HTERT RPE-1 (cell line): ENCODE results near the gene SLC38A3.
"Not testable (repeated sequence)": the region's sequence is repeated elsewhere in the genome, so short reads cannot be mapped to it uniquely, and the experiment has no call there.

Experiments used
- in situ Hi-C: fragments of 300-500 bp; cut with MboI; formaldehyde crosslinking; loops from 4 replicates; pipeline ENCODE4 v1.14.3; 2020; ENCODE audit warnings: low sequenced_read_pairs

SLC38A3 gene

DNA sequence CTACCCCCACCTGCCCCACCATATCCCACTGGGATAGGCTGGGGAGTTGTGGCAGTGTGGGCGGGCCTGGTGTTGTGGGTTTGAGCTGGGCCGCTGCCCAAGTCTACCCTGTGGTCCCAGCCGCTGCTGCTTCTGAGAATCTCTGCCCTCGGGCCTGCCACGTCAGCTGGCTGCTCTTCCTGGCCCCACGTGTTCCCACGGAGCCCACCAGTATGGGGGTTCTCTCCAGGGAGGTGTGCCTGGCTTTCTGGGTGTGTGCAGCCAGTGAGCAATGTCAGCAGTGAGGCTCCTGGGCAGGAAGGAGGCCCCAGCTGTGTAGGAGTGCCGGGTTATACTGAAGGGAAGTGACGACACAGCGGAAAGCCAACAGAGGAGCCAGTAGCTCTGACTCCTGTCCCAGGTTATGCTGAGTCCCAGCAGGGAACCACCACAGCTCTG, 41.5 kb downstream of the SLC38A3 start:
- in situ Hi-C loops: no loop called here

DNA sequence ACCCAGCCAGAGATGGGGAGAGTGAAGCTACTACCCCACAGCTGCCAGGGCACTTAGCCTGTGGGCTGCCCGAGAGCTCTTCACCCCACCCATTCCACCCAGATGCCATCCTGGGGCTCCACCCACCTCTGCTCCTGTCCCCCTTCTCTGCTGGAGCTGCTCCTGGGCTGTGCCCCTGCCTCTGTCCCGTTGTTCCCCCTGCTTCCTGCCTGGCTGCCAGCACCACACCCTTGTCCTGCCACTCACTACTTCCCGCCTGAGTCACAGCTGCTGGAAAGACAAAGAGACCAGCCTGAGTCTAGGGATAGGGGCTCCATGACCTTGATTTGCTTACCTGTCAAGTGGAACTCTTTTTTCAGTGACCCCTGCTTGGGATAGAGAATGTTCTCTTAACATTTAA, 43.3 kb downstream of the SLC38A3 start:
- in situ Hi-C loops: no loop called here

GRCh38 chr3:50249457-50249856, 44.4 kb downstream of the SLC38A3 start:
- in situ Hi-C loops: no loop called here

DNA sequence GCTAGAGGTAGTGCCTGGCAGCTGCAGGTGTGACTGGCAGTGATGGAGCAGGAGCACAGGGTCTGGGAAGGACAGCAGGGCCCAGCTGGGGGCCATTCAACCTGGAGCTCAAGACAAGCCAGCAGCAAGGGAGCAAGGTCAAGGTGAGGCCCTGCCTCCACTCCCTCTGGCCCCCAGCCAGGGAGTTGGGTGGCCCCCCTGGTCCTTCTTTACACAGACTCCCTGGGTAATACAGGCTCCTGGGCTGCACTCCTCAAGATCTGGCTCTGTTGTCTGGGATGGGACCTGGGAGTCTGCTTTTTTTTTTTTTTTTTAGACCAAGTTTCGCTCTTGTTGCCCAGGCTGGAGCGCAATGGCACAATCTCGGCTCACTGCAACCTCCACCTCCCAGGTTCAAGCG, 45.4 kb downstream of the SLC38A3 start:
- in situ Hi-C loops: no loop called here

DNA sequence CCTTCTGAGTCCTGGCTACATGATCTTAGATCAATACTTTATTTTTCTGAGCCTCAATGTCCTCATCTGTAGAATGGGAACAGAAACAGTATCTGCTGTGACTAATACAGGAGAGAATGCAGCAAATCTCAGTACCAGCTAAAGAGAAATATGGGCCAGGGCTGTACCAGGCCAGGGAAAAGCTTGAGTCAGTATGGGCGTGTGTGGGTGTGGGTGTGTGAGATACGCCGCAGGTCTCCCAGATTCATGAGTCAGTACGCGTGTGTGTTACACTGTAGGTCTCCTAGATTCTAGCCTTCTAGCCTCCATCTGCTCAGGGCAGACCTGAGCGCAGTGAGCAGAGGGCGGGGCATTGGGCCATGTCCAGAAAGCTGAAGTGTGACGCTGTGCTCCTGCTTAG, 46.1 kb downstream of the SLC38A3 start:
- in situ Hi-C loops: no loop called here

DNA sequence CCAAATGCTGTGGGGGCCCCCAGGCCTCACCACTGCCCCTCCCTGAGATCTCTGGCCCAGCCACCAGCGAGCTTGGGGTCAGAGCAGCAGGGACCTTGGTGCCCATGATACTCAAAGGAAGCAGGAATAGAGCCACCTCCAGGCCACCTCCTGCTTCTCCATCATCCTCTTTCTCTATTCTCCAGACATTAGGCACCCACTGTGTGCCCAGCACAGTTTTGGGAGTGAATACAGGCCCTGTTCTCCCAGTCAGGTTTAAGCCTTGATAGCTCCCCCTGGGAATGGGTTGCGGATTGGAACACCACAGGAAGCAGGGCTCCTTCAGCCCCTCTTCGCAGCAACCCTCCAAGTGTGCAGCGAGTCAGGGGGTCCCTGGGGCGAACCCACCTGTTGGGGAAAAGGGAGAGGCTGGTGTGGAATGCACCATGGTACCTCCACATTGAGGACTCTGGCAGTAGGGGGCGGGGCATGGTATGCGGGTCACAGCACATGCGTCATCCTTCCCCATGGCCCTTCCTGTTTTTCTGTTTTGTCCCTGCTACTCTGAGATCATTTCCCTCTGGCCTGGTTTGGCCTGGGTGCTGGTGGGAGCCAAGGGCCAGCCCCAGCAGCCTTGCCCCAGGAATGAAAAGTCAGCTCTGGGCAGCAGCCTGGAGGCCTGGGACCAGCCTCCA, 49.6 kb downstream of the SLC38A3 start:
- in situ Hi-C loops: no loop called here

- in situ Hi-C loops: no loop called here
These were observed 50.2 kb downstream of the SLC38A3 start for GRCh38 chr3:50255251-50255615.

DNA sequence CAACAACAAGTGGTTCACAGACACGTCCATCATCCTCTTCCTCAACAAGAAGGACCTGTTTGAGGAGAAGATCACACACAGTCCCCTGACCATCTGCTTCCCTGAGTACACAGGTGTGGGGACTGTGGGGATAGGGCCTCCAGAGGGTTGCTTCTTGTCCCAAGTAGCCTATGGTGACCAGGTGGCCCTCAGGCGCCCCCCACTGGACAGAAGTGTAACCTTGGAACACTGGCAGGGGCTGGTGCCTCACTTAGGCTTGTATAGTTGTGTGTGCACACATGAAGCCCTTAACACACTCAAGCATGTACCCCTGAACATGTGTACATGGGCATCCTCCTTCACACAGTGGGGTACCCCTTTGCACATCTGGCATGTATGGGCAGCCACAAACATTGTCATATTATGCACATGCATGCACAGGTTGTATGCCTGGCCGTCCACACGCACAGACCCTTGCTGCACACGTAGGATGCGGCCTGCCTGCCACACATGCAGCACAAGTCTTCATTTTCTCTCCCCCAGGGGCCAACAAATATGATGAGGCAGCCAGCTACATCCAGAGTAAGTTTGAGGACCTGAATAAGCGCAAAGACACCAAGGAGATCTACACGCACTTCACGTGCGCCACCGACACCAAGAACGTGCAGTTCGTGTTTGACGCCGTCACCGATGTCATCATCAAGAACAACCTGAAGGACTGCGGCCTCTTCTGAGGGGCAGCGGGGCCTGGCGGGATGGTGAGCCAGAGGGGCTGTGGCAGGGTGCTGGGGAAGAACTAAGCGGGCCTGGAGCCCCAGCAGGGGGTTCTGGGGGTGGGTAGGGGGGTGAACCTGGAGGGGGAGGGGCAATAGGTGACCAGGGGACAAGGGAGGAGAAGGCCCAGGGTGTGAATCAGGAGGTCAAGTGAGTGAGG, 52.2 kb downstream of the SLC38A3 start:
- in situ Hi-C loops: no loop called here

DNA sequence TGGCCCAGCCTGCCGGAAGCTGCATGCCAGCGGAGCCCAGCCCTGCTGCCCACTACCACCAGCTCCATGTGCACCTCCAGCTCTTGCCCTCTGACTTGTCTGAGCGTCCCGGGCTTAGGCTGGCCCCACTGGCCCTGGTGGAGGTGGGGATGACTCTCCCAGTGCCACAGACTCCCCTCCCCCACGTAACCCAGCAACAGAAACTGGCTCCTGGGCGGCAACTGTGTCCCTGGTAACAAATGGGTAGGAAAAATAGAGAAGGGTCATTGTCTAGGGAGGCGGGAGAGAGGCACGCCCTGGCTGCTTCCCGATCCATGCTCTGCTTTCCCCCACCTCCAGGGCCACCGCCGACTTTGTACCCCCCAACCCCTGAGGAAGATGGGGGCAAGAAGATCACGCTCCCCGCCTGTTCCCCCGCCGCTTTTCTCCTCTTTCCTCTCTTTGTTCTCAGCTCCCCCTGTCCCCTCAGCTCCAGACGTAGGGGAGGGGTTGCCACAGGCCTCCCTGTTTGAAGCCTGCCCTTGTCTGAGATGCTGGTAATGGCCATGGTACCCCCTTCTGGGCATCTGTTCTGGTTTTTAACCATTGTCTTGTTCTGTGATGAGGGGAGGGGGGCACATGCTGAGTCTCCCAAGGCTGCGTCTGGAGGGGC, 53.1 kb downstream of the SLC38A3 start:
- in situ Hi-C loops: no loop called here

GRCh38 chr3:50258979-50259378, 53.9 kb downstream of the SLC38A3 start:
- in situ Hi-C loops: no loop called here

GRCh38 chr3:50259432-50260026, 54.5 kb downstream of the SLC38A3 start:
- in situ Hi-C loops: no loop called here

GRCh38 chr3:50260027-50260941, 55.2 kb downstream of the SLC38A3 start:
- in situ Hi-C loops: no loop called here

GRCh38 chr3:50260942-50261441, 55.9 kb downstream of the SLC38A3 start:
- in situ Hi-C loops: no loop called here

GRCh38 chr3:50261505-50261904, 56.4 kb downstream of the SLC38A3 start:
- in situ Hi-C loops: no loop called here

GRCh38 chr3:50262200-50262599, 57.1 kb downstream of the SLC38A3 start:
- in situ Hi-C loops: not testable (repeated sequence)

DNA sequence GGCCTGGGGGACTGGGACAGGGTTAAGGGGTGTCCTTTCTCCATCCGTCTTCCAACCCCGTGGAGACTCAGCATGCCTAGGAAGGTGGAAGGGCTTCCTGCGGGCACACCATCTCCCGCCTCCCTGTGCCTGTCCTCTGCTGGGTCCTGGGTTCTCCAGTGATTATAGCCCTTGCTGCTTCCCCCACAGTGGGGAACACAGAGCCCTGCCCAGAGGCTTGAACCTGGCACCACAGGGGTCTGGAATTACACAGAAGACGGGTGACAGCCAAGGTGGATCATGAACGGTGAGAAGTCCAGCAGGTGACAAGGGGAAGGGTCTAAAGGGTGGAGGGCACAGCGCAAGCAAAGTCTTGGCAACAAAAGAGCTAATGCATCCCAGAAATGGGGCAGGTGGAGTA, 57.7 kb downstream of the SLC38A3 start:
- in situ Hi-C loops: no loop called here

DNA sequence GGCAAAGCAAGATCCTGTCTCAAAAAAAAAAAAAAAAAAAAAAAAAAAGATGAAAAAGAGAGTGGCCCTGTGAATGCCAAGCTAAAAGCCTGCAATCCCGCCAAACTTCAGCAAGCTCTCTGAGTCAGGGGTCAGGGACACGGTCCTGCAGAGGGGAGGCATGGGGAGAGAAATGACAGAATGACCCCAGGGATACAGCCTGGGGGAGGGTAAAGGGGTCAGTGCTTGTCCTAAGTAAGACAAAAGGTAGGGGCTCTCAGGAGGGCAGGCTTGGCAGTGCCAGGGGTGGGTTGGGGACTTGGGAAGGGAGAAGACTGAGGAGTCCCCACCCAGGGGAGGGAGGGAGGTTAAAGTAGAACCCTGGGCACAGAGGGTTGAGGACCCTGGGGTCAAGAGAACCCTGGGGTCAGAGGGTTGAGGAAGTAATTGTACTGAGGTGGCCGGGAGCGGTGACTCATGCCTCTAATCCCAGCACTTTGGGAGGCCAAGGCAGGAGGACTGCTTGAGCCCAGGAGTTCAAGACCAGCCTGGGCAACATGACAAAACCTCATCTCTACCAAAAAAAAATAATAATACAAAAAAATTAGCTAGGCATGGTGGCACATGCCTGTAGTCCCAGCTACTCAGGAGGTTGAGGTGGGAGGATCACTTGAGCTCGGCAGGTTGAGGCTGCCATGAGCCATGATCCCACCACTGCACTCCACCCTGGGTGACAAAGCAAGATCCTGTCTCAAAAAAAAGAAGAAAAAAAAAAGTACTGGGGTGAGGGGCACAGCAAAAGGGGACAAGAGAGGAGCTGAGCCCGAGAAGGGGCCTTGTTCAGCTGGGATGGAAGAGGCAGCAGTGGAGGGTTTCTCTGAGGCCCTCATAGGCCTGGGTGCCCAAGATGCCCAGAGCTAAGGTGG, 58.7 kb downstream of the SLC38A3 start:
- in situ Hi-C loops: no loop called here

- in situ Hi-C loops: no loop called here
These were observed 59.4 kb downstream of the SLC38A3 start for GRCh38 chr3:50264383-50264963.
